ENCODE data around the gene RNF166.
A peak's percentile ranks its signal among the peaks of the same experiment; 100 is the strongest.

RNF166 gene

GRCh38 chr16:88739139-88739976, 33.1 kb upstream of the RNF166 start:
- no peak for DNase-seq

- no peak for DNase-seq
These were observed 32.2 kb upstream of the RNF166 start for GRCh38 chr16:88738151-88739084.

- DNase-seq, result peak; percentile 44
These were observed 31.3 kb upstream of the RNF166 start for GRCh38 chr16:88737298-88738150.

GRCh38 chr16:88736496-88736895, 30.3 kb upstream of the RNF166 start:
- DNase-seq, result no peak

GRCh38 chr16:88736088-88736487, 29.9 kb upstream of the RNF166 start:
- DNase-seq, result no peak

GRCh38 chr16:88735616-88736015, 29.4 kb upstream of the RNF166 start:
- DNase-seq, result no peak

GRCh38 chr16:88735121-88735520, 28.9 kb upstream of the RNF166 start:
- no peak for DNase-seq

GRCh38 chr16:88734361-88734728, 28.1 kb upstream of the RNF166 start:
- no peak for DNase-seq

- DNase-seq, result no peak
These were observed 27.6 kb upstream of the RNF166 start for GRCh38 chr16:88733630-88734360.

- no peak for DNase-seq
These were observed 26.7 kb upstream of the RNF166 start for GRCh38 chr16:88732961-88733294.

- DNase-seq, result no peak
These were observed 26.2 kb upstream of the RNF166 start for GRCh38 chr16:88732172-88732960.

- no peak for DNase-seq
These were observed 25.5 kb upstream of the RNF166 start for GRCh38 chr16:88731699-88732098.

- no peak for DNase-seq
These were observed 24.7 kb upstream of the RNF166 start for GRCh38 chr16:88730632-88731607.

- DNase-seq, result no peak
These were observed 21.7 kb upstream of the RNF166 start for GRCh38 chr16:88727871-88728270.

GRCh38 chr16:88726981-88727380, 20.8 kb upstream of the RNF166 start:
- DNase-seq, result no peak

- DNase-seq, result no peak
These were observed 20.2 kb upstream of the RNF166 start for GRCh38 chr16:88726408-88726749.

GRCh38 chr16:88725609-88726407, 19.6 kb upstream of the RNF166 start:
- DNase-seq, result no peak

- DNase-seq, result no peak
These were observed 18.8 kb upstream of the RNF166 start for GRCh38 chr16:88724855-88725555.

- DNase-seq, result no peak
These were observed 17.7 kb upstream of the RNF166 start for GRCh38 chr16:88723911-88724310.

All from stimulated activated CD4-positive, alpha-beta T cell treated with anti-CD3 and anti-CD28 coated beads, Interleukin-1b, Interleukin-23, amount 100 ng/mL, for 48 hours (primary cell).